ENCODE results near the gene ZEB1.

GRCh38 chr10:31315453-31315852, 3.6 kb upstream of the ZEB1 start:
- TF ChIP-seq CTCF (IDR thresholded peaks at IDR 0.05; ENCODE audit: control extremely low read depth in 1 of 3, insufficient read depth in 1 of 3, low read depth in 1 of 3, low read length in 3 of 3) (no peak), CHD1 (IDR thresholded peaks at IDR 0.05; ENCODE audit: low read depth, low read length) (no peak)
